NCI-H748 (cell line): ENCODE measurements around the gene COMMD2.

ENCODE experiments used
- DNase-seq: peaks from one replicate; lab custom pipeline; 2025; ENCODE audit not compliant: unreplicated experiment; lab: John Stamatoyannopoulos, UW

The COMMD2 gene

DNA sequence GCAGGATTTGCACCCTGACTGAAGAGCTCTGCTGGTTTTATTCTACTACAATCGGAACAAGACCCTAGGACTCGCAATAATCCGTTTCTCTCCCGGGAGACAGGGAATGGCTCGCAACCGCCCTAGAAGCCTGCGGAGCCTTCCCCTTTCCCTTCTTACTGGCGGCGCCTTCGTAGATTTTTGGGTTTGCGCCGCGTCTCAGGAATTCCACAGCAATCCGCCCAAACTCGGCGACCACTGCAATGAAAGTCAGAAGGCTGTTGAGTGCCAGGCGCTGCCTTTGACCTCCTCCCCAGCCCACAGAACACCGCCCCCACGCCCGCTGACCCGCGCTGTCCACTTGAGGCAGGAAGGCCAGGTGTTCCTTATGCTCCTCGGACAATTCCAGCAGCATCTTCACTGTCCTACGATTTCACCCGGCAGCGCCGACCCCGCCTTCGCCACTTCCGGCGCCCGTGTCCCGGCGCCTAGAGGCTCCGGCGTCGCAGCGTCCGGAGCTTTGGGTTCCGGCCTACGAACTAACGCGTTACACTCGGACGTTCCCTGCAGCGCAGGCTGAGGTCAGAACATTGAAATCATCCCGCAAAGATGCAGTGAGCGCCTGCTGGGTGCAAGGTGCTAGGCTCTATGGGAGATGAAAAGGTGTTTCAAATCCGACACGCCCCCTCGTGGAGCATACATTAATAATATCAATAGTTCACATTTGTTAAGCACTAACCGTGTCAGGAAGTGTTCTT is at the start of gene COMMD2:
Gene COMMD2, minus strand, starts transcription at position 439 of the 737 bp plus-strand sequence. Its CDS starts 45 bp downstream, at position 394.
- peak; percentile 89 for DNase-seq

DNA sequence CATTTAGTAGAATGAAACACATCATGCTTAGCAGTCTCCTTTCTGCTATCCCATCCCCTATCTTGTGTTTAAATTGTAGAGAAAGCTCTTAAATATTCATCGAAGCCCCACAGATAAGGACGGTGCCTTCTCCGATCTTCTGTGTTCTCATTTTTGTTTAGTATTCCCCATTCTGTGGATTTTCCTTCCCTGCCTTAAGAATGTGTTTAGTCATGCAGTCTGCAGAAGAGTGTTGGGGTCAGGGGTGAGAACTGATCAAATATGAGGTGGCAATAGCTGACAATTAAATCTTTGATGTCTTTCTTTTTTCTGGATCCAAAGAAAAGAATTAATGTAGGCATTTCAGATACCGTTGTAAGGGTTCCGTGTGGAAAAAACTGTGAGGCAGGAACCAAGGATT is 49.4 kb upstream of the COMMD2 start:
- DNase-seq, result no peak

DNA sequence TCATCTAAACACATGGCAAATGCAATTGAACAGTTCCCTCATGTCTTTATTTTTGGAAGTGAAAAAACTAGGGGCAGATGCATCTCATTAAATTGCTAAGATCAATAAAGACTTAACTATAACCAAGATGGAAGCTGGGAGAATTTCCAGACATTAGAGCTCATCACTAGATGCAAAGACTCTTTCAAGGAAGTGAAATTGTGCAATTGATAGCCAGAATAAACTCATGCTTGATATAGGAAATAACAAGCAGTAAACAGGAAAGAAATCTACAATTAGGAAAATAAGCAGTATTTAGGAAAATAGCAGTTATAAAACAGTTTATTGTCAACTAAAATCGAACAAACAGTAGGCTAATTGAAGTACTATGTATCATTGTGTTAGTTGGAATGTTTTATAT is 48.9 kb upstream of the COMMD2 start:
- DNase-seq, result no peak

DNA sequence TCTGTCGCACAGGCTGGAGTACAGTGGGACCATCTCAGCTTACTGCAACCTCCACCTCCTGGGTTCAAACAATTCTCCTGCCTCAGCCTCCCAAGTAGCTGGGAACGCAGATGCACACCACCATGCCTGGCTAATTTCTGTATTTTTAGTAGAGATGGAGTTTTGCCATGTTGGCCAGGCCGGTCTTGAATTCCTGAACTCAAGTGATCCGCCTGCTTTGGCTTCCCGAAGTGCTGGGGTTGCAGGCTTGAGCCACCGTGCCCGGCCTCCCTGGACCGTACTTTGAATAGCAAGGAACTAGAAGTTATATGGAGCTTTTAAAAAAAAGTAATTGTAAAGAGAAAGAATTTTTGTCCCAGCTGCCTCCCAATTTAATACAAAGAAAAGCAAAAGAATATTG is 48.4 kb upstream of the COMMD2 start:
- DNase-seq, result no peak

DNA sequence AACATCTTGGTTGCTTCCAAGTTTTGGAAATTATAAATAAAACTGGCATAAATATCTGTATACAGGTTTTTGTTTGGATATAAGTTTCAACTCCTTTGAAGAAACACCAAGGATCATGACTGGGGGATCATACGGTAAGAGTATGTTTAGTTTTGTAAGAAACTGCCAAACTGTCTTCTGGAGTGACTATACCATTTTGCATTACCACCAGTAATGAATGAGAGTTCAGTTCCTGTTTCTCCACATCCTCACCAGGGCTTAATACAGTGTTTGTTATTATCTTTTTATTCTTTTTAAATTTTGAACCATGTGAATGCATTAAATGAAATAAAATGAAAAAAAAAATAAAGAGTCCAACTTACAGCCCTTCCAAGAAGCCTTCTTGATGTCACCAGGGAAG is 43.7 kb upstream of the COMMD2 start:
- DNase-seq, result no peak

DNA sequence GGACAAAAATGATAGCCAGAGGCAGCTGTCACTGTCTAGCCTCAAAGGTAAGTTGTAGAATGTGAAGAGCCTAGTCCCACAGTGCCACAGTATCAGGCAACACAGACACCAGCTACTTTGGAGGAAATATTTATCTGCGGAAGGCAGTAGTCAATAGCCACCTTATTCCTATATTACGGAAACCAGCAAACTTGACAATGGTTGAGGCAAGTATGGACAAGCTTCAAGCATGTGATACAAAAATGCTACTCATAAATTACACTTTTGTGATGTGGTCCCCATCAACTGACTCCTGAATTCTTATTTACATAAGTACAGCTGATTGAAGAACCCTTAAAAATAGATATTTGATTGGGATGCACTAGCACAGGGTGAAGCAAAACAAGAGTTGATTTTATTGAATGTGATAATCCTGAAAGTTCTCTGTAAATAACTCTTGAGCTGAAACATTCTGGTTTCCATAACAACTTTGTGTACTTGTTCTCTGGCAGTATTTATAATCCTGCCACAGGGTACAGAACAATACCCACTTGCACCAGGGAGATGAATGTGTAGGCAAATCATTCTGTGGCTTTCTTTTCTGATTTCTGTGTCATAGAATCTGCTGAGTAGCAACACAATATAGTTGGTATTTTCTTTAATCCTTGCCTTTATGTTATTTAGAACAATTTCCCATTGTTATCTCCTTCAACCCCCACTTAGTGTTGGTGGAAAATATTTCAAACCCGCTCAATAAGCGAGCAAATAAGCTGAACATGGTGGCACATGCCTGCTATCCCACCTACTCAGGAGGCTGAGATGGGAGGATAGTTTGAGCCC is 40.4 kb upstream of the COMMD2 start, which contains the start of gene ANKUB1:
Gene ANKUB1, minus strand, starts transcription at position 103 of the 819 bp plus-strand sequence. CDS start 188 bp downstream, outside the sequence.
- peak; percentile 89 for DNase-seq

DNA sequence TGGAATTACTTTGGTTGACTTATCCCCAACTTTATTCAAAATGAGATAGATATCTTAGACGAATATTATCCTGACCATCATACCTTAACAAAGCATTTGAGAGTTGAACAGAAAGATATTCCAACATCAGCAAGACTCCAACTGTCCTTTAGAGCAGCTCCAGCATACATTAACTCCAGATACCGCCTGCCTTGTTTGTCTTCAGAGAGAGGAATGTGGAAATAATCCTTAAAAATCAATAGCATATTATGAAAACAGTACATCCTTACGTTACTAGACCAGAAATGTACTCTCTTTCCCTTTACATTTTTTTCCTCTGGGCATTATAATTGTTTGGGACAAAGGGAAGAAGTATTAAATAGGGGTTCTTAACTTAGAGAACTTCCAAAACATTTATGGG is 38.4 kb upstream of the COMMD2 start:
- DNase-seq, result no peak

DNA sequence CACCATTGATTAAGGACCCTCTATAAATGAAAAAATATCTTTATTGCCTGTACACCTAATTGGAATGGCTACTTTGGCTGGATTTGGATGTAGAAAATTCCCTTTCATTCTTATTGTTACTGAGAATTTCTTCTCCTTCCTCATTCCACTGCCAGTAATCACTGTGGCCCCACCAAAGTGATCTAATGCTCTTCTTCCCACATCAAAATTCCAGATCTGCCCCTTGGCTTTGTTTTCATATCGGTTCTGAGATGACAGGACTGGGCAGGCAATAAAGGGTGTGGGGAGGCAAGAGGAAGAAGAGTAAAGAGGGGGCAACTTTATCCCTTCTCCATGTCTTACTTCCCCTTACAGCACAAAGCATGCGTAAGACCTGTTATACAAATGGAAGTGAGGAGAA is 38.0 kb upstream of the COMMD2 start:
- DNase-seq, result no peak

DNA sequence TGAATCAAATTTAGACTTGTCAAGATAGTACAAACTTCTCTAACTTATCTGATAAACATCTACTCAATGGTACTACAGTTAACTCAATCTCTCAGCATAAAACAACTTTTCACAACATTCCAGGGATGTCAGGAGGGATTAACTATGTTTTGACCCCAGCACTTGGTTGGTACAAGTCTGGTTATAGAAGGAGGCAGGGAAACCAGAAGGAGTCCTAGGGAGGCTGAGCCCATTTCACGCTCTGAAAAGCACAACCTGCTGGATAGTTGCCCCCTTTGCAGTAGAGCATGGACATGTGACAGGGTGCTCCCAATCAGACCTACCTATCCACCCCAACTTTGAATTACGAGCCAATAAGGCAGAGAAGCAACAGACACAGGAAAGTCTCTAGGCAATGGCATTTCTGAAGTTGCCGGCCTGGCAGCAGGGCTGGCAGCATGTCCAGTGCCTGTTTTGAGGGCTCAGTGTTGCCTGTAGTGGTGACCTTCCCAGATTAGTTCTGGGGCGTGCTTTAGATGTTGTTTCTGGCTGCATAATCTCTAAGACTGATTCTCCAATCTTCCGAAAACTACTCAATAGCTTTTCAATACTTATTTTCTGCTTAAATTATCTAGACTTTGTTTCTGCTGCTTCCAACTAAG is 31.9 kb upstream of the COMMD2 start:
- no peak for DNase-seq

DNA sequence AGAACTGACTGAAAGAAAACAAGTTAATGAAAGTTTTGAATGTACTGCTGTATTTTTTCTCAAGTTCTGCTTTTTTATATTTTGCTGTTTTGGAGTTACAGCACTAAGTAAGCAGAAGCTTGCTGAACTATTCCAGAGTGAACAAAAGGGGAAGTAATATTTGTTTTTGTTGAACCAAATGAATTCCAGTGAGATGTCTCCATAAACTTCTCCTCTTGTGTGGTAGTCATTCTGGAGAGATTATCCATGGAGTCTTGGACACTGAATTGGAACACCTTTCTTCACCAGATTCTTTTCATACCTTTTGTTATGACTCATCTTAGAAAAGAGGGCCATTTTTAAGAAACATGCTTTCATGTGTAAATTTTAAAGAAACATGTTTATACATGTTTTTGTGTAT is 31.3 kb upstream of the COMMD2 start:
- no peak for DNase-seq

DNA sequence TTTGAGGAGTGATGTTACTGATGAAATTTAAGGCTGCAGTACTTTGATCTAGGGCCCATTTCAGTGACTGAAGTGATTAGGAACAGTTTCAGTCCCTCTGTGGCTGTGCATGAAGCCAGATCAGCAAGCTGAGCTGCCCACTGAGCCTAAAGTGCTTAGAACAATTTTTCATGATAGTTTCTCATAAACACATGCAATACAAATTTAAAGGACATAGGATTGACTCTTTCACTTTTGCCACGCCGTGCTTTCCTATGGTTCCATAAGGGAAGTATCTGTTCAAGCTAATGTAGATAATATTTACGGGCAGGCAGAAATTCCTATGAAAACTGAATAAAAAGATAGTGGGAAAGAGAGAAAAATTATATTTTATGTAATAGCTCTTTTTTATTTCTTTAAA is 29.5 kb upstream of the COMMD2 start:
- DNase-seq, result no peak

DNA sequence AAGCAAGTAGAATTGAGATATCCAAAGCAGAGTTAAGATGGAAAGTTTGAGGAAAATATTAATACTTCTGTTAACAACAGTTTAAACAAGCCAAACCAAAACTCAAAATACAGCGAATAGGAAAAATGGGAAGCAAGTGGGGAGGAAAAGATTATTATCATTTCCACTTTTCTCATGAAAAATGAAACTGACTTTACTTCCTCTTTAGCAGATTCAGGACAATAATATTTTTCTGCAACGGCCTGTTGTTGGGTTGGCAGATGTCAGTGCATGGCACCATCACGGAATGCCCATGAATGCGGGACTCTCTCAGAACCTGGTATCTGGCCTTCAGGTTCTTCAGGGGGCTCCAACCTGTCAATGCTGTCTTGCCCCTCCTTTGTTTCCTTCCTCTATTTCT is 28.9 kb upstream of the COMMD2 start:
- DNase-seq, result no peak

DNA sequence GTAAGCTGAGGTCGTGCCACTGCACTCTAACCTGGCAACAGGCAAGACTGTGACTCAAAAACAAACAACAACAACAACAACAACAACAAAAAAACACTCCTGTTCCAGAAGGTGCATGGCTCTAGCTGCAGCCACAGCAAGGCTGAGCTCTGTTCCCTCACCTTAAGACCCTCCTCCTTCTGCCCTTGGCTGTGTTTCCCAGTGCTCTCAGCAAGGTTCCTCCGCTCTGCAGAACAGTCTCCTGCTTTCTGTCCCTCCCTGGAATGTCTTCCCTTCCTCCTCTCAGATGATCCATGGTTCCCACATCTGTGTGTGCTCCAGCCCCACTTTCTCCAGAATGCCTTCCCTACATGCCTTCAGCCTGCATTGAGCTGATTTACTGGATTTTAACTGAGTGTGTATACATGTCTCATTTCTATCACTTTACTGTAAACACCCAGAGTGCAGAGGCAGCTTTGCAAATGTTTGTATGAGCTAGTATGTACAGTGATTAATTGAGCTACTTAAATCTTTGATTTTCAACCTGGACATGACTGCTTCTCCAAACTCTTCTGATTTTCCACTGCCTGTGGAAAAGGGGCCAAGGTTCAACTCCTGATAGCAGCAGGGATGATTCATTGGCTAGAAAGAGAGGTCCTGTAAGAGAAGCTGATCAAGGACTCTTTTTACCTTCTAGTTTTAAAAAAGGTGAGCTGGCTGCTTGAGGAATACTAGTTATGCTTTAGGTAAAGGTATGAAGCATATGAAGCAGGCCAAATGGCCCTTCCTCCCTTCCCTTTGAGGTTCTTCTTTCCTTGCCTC is 25.3 kb upstream of the COMMD2 start:
- DNase-seq, result no peak

DNA sequence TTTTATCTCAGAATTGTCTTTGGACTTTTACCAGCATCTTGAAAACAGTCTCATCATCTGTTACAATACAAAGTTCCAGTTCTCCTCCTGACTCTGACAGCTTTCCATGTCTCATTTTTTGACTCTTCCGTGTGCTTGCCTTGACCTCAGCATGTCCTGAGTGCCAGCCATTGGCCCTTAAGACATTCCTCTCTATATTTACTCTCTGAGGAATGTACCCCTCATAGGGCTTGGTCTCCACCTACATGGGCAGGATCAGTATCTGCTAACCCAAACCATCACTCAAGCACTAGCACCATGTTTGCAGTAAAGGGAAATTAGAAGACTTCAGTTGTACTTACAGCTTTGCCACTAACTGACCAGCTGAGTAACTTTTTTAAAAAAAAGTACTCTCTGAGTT is 23.9 kb upstream of the COMMD2 start:
- no peak for DNase-seq

DNA sequence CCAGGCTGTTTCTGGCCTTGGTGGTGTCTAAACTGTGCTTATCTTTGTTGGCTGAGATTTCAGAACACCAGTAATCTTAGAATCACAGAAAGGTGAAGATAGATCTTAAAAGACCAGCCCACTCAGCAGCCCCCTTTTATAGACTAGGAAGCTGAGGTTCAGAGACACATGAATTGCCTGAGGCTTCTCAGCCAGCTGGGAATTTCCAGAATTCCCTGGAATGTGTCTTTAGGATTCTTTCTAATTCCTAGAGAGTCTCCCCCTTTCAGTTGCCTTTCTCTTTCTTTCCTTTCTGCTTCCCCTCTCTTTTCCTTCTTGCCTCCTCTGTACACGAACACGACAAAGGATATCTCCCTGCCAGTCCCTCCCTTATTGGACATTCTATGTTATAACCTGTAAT is 20.6 kb upstream of the COMMD2 start:
- no peak for DNase-seq

DNA sequence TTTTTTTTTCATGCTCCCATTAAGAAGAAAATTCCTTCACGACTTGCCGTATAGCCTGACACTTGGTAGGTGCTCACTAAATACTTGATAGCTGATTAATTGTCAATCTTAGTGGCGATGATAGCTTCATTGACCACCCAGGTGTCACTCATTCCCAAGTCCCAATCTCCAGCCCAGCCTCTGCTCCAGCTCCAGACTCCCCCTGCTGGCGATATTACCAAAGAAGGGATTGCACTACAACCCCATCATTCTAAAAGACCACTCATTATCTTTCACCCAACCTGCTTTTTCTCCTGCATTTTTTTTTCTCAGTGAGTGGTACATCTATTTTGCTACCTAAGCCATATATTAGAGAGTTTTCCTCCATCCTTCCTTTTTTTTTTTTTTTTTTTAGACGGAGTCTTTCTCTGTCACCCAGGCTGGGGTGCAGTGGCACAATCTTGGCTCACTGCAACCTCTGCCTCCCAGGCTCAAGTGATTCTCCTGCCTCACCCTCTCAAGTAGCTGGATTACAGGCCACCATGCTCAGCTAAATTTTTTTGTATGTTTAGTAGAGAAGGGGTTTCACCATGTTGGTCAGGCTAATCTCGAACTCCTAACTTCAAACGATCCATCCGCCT is 19.5 kb upstream of the COMMD2 start:
- DNase-seq, result peak; percentile 34

DNA sequence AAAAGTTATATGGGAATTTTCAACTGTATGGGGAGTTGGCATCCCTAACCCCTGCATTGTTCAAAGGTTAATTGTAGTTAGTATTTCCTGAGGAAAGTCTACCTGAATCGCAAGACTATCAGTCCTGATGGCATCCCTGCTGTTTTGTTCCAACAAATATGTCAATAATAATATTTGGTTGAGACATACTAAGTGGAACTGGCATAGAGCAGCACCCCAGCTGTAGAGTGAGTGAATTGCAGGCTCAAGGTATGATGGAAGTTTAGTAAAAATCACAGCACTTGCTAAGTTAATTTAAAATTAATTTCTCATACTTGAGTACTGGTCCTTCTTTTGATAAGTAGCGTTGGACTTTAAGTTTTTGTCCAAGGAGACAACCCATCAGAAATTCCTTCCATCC is 18.0 kb upstream of the COMMD2 start:
- no peak for DNase-seq

DNA sequence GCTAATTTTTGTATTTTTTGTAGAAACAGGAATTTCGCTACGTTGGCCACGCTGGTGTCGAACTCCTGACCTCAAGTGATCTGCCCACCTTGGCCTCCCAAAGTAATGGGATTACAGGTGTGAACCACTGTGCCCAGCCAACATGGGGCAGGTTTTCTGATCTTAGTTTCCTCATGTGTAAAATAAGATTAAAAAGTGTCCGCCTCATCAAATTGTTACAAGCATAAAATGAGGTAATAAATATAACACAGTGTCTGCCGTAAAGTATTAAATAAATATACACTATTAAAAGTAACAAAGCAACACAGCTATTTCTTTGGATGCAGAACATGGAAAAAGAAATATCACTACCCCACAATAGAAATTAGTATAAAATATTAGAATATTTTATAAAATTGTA is 16.4 kb upstream of the COMMD2 start:
- no peak for DNase-seq

DNA sequence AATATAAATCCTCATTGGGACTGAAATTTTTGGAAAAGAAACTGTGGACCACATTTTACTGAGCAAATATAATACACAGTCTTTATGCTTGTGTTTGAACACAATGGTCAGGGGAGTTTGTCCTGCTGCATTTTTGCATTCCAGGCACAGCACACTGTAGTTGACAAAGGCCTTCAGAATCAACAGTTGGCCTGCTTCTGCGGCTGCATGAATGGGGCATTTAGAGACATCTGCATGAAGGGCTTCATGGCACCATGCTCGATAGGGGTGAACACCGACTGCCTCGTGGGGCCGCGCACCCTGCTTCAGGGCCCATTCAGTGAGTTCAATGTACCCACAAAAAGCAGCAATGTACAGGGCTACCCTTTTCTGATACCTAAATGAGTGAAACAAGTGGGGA is 15.4 kb upstream of the COMMD2 start:
- DNase-seq, result no peak

DNA sequence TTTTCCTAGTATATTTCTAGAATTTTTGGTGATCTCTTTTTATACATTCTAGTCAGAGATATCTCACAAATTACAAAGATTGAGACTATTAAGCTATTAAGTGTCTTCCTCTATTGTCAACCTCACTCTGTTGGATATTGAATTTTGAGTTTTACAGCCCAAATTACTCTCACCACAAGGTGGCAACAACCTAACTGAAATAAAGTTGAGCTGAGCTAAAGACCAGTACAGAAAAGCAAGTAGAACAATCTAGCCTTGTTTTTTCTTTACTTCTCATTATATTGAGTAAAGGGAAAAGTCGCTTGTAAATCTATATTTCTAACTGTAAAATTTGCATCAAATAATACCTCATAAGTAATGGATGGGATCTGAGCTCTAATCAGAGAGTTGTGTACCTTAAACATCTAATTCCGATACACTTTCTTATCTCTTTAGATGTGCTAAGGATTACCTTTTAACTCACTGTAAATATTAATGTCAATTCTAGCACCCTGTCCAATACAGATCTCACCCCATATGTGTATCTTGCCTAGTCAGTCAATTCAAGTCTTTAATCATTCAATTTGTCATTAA is 13.6 kb upstream of the COMMD2 start:
- DNase-seq, result peak; percentile 10
